OCI-M2 (cell line): Measurements from ENCODE around the gene STK38L.

Experiments
- DNase-seq: peaks from one replicate; lab custom pipeline; 2025; ENCODE audit not compliant: unreplicated experiment; lab: John Stamatoyannopoulos, UW

Gene STK38L

GRCh38 chr12:27309995-27310315 lies 65.9 kb downstream of the STK38L start:
- no peak for DNase-seq

- DNase-seq, result no peak
Measured at GRCh38 chr12:27316947-27317346, 72.9 kb downstream of the STK38L start.

GRCh38 chr12:27319409-27319808 lies 75.3 kb downstream of the STK38L start:
- no peak for DNase-seq

GRCh38 chr12:27319848-27320247 lies 75.8 kb downstream of the STK38L start:
- DNase-seq, result no peak

- no peak for DNase-seq
Measured at GRCh38 chr12:27324530-27324929, 80.4 kb downstream of the STK38L start.

DNA sequence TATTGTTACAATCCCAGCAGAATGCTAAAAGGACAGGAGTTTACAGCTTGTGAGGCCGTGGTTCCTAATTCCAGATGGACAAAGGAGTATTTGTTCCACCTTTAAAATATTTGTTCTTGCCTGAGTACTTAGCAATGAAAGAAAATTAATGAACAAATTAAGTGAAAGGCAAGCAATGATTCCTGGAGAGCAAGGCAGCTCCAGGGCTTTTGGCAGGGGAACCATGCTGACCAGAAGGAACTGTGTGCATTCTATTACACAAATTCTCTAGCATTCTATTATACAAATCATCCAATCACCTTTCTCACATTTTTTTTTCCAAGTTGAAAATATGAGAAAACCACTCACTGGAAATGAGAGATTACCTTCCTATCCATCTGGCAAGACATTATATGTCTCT lies 86.8 kb downstream of the STK38L start:
- DNase-seq, result no peak

DNA sequence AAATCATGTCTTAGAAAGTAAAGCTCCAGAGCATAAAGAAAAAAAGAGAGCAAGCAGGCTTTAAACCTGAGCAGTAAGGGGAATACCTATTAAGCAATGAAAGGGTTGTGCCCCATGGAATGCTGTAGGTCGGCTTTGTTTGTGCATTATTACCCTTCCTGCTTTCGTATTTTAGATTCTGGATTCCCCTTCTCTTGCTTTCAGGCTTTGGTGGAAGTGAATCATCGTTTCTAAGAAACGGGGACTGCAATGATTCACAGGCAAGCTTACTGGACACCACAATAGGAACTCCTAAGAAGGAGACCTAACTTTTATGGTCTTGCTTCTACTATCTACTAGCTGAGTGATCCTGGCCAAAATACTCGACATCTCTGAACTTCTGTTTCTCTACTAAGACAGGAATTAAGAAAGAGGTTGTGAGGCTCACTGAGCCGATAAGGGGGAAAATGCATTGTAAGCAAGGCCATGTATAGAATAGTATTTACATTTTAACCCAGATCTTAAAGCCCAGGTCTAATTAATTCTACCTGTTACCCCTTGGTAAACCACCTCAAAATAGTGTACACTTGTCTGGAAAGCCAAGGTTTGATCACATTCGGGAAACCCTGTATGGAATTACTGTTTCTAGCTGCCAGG lies 87.3 kb downstream of the STK38L start:
- DNase-seq, result no peak

- no peak for DNase-seq
Measured at GRCh38 chr12:27331927-27332324, 87.8 kb downstream of the STK38L start.

DNA sequence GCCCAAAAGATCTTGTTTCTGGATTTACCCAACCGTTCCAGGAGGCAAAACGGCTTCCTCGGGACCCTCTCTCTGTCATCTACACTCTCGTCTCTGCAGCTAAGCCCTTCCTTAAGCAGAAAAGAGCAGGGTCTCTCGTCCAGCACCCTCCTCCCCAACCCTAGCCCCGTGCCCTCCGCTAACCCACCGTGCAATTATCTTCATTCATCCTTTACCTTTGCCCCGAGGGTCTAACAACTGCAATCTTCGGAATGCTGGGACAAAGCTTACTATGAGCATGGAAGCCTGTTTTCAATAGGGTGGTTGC lies 88.3 kb downstream of the STK38L start:
- no peak for DNase-seq

GRCh38 chr12:27332714-27333402 lies 88.8 kb downstream of the STK38L start, which contains the start of gene BMAL2:
BMAL2 (plus strand) TSS chr12:27332836; CDS start chr12:27333073, 237 bp downstream.
- DNase-seq, result no peak

GRCh38 chr12:27333403-27334009 lies 89.4 kb downstream of the STK38L start:
- DNase-seq, result no peak

- no peak for DNase-seq
Measured at GRCh38 chr12:27334042-27334720, 90.1 kb downstream of the STK38L start.

DNA sequence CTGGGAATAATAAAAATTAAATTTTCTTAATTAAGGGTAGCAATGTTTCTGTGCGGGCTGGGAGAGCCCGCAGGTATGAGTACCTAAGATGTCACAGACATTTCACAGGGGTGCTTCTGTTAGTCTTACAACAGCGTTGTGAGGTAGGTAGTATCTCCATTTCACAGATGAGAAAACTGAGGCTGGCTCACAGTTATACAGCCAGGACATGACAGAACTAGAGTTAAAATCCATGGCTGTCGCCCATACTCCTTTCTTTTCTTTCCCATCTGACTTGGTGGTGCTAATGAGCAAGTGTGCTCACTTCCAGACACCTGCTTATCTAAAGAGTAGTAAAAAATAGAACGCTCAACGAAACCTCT lies 90.6 kb downstream of the STK38L start:
- no peak for DNase-seq

GRCh38 chr12:27335364-27336281 lies 91.5 kb downstream of the STK38L start:
- no peak for DNase-seq

DNA sequence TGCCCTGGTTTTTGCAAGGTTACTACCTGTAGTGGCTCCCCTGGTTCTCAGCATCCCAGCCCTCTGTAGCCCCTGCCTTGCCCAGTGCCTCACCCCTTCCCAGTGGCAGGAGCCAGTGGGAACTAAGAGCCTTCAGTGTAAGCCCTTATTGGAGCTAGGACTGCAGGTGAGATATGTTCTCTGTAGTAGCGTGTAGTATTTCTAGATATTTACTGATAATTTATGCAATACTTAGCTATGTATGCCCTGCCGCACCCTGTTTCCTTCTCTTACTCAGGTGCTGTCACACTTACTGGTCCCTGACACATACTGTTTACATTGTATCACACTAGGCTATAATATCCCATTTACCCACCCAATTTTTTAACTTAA lies 92.2 kb downstream of the STK38L start:
- DNase-seq, result no peak

GRCh38 chr12:27337376-27337775 lies 93.3 kb downstream of the STK38L start:
- DNase-seq, result no peak

DNA sequence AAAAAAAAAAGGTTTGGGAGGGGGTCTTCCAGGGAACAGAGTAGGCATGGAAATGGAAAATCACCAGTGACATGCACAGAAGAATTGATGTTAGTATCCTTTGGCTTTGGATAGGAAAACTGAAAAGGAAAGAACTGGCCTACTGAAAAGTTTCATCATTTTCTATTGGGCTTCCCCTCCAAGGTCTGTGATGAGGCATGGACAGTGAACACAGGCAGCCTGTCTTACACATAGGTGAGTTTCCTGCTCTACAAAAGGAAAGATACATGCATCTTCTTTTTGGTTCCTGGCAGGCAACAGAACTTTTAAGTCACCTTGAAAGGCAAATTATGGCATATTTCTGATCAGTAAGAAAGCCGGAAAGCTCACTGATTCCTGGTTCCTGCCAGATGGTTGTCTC lies 94.4 kb downstream of the STK38L start:
- DNase-seq, result no peak

GRCh38 chr12:27340971-27341370 lies 96.9 kb downstream of the STK38L start:
- no peak for DNase-seq

DNA sequence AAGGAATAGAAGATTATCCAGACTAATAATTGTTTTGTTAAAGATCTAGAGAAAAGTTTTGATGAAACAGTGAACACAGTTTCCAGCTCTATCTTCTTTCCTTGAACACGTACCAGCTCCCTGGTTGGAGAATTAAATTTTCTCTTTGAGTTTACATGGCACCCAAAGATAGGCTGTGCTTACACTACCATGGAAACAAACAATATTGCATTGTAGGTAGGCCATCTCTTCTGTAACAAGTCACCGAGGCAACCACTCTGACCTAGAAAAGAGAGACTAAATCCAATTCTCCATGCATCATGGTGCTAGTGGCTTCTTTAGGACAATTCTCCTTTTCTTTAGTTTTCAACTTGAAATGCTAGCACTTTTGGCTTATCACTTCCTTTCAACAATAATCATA lies 98.5 kb downstream of the STK38L start:
- no peak for DNase-seq

DNA sequence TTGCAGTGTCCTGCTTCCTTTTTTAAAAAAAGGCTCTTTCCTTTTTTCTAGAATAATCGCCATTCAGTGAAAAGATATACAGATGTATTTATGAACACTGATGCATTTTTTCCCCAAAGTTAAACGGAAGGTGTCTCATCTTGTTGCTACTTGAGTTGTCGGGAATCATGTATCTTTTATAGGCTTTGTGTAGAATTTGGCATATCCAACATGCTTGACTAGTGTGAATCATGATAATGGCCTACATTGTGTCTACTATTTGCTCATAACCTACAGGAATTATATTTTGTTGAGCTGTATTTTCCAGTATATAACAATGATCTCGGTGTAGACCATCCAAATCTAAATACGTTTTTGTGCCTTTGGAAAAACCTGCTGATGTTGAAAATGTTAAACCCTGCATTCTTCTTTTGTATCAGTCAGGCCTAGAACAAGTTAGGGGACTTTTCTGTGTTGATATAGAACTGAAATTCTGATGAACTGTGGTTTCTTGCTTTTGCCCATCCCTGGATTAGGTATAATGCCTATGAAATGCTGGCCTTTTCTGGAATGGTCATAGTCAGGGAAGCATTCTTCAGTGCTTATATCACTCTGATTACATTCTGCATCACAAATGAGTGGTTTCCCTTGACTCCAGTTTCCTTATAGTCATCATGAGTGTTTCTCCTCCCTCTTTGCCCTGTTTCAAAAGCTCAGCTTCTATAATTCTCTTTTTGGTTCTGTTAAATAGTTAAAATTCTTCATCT lies 99.3 kb downstream of the STK38L start:
- no peak for DNase-seq

- DNase-seq, result no peak
Measured at GRCh38 chr12:27344246-27344645, 100.2 kb downstream of the STK38L start.
